ENCODE measurements around the gene CYP19A1. TPM values are rescaled to one million over a fixed set of nuclear protein-coding genes. Genes with fewer than 3 reads are reported as not detected.

CYP19A1 gene
- total and polyA plus RNA-seq, 2 of the 8 experiments (the other 6 are each of a cell fraction or from before 2014, with no cell fraction given) = not detected

GRCh38 chr15:51253366-51253765 is 85.0 kb downstream of the CYP19A1 start:
- Histone ChIP-seq H3K4ac (replicated peaks; ENCODE audit: insufficient read length, low read depth, low read length) (no peak overlapping the region), H3K36me3 (ENCODE audit: control insufficient read depth in 2 of 4, insufficient read depth in 4 of 4, low read length in 3 of 4) (no peaks in the 10 kb centered on the region), H4K20me1 (replicated peaks in 1 of 2; ENCODE audit: control insufficient read depth in 1 of 2, insufficient read depth in 2 of 2, low read length in 2 of 2) (no peaks in the 10 kb centered on the region), H4K91ac (replicated peaks; ENCODE audit: insufficient read length, low read length) (no peak overlapping the region), H2BK120ac (replicated peaks; ENCODE audit: low read depth, low read length) (no peak overlapping the region), H3K23ac (ENCODE audit: insufficient read length) (no peak overlapping the region), H3K9me3 (ENCODE audit: insufficient read depth in 2 of 2, low read depth in 1 of 2, low read length in 1 of 2) (no peaks in the 10 kb centered on the region), H3K79me1 (ENCODE audit: low read depth, low read length) (no peaks in the 10 kb centered on the region), H3K4me1 (replicated peaks in 1 of 4; ENCODE audit: control insufficient read depth in 3 of 4, insufficient read depth in 4 of 4, low read length in 3 of 4) (no peaks in the 10 kb centered on the region), H3K23me2 (ENCODE audit: low read depth, low read length) (no peaks in the 10 kb centered on the region), H2BK12ac (ENCODE audit: low read depth, low read length) (no peak overlapping the region), H3K56ac (replicated peaks; ENCODE audit: insufficient read length, low read depth, low read length) (no peak overlapping the region), H3K18ac (ENCODE audit: extremely low read depth, low read length) (no peak overlapping the region), H3K27ac (ENCODE audit: low read depth, low read length) (no peak overlapping the region), H2BK20ac (ENCODE audit: low read length) (no peak overlapping the region), H2AK5ac (ENCODE audit: low read depth, low read length) (no peak overlapping the region), H4K8ac (ENCODE audit: extremely low read depth, insufficient read depth, low read length) (no peak overlapping the region), H3K4me3 (ENCODE audit: extremely low read depth in 1 of 4, insufficient read depth in 2 of 4, low read depth in 3 of 4, low read length in 4 of 4) (no peak overlapping the region), H3K4me2 (ENCODE audit: insufficient read depth in 1 of 2, low read depth in 2 of 2, low read length in 2 of 2) (no peak overlapping the region), H3K14ac (ENCODE audit: insufficient read length) (no peak overlapping the region), H3K9ac (replicated peaks in 1 of 4; ENCODE audit: extremely low read depth in 1 of 4, low read depth in 3 of 4, low read length in 3 of 4) (no peak overlapping the region), H3K79me2 (ENCODE audit: control insufficient read depth in 1 of 2, insufficient read depth in 2 of 2, low read length in 2 of 2) (no peaks in the 10 kb centered on the region), H4K5ac (ENCODE audit: insufficient read length, low read depth, low read length) (no peak overlapping the region), H2AFZ (ENCODE audit: low read length) (no peak overlapping the region), H2BK5ac (ENCODE audit: low read depth, low read length) (no peak overlapping the region), H2BK15ac (ENCODE audit: low read length) (no peak overlapping the region), H3K27me3 (replicated peaks in 1 of 4; ENCODE audit: control insufficient read depth in 3 of 4, extremely low read depth in 1 of 4, insufficient read depth in 3 of 4, low read length in 3 of 4) (no peaks in the 10 kb centered on the region)
- FAIRE-seq (no peak), DNase-seq (ENCODE audit: low read depth in 1 of 2, low spot score in 2 of 2) (no peak)
- ChIA-PET CTCF (ENCODE audit: partially characterized antibody) (interaction anchor here (1.0 to 1.9 kb wide), 3 partner anchors 28 to 195 kb away, joined by 3 to 5 read pairs (median 3); no protein-coding TSS in a partner anchor), POLR2A (ENCODE audit: partially characterized antibody) (no interaction called here)
- TF ChIP-seq SIX5 (IDR thresholded peaks at IDR 0.05; ENCODE audit: low read depth, low read length) (no peak), TAF7 (optimal IDR thresholded peaks at IDR 0.05; ENCODE audit: borderline replicate concordance, low read depth, low read length) (no peak), MAFK (IDR thresholded peaks at IDR 0.05; ENCODE audit: low read depth, low read length) (no peak), BCL11A (IDR thresholded peaks at IDR 0.05; ENCODE audit: low read depth in 2 of 2, low read length in 2 of 2) (no peak), TEAD4 (IDR thresholded peaks at IDR 0.05; ENCODE audit: low read depth, low read length) (no peak), RFX5 (IDR thresholded peaks at IDR 0.05; ENCODE audit: borderline replicate concordance, low read depth, low read length) (no peak), SIRT6 (IDR thresholded peaks at IDR 0.05; ENCODE audit: low read length) (no peak), BRCA1 (IDR thresholded peaks at IDR 0.05; ENCODE audit: low read depth, low read length) (no peak), RXRA (IDR thresholded peaks at IDR 0.05; ENCODE audit: insufficient read depth, low read depth, low read length) (no peak), BACH1 (IDR thresholded peaks at IDR 0.05; ENCODE audit: low read length) (no peak)
- 81% methylated on average over 2 of the region's 2 CpGs; no CpG with 5 or more reads in 1 of the 2 experiments for WGBS, 2 experiments (ENCODE audit: extremely low coverage in 1 of 2, insufficient coverage in 1 of 2, insufficient read length in 1 of 2, insufficient replicate concordance in 2 of 2, low coverage in 1 of 2, low lambda C conversion rate in 2 of 2, missing lambda C conversion rate in 1 of 2)
